H1 (cell line): Measurements from ENCODE around the gene SSPN.

Experiments used
- CREB1 ChIP-seq: IDR thresholded peaks from 2 replicates; pipeline ENCODE4 v1.6.1; 2012; ENCODE audit warnings: inconsistent platforms
- CTCF ChIP-seq, 3 experiments: IDR thresholded peaks; 1 replicate in 2 of 3; 2 replicates in 1 of 3; pipeline versions ENCODE4 v1.5.1 to v1.6.1; 2011; ENCODE audit warnings: low read length in 3 of 3, mild to moderate bottlenecking in 3 of 3, inconsistent platforms in 2 of 3, low read depth in 1 of 3, moderate library complexity in 1 of 3; ENCODE audit not compliant: insufficient read depth in 1 of 3; ENCODE audit errors: control extremely low read depth in 1 of 3
- POLR2AphosphoS5 ChIP-seq: IDR thresholded peaks from 2 replicates; pipeline ENCODE4 v1.6.1; 2011; ENCODE audit warnings: low read depth, low read length
- SIN3A ChIP-seq, 2 experiments: IDR thresholded peaks in 1 of 2; conservative IDR thresholded peaks in 1 of 2; 2 replicates each; pipeline ENCODE4 v1.6.1; 2011 to 2012; ENCODE audit warnings: low read length in 2 of 2, improper control_type of control experiment in 1 of 2, low read depth in 1 of 2, mild to moderate bottlenecking in 1 of 2
- SP2 ChIP-seq: IDR thresholded peaks from 2 replicates; pipeline ENCODE4 v1.6.1; 2012; ENCODE audit warnings: mild to moderate bottlenecking, low read length, inconsistent platforms
- ZNF274 ChIP-seq: IDR thresholded peaks from 2 replicates; pipeline ENCODE4 v1.7.0; 2012; ENCODE audit warnings: low read length, borderline replicate concordance; ENCODE audit errors: extremely low read depth

GRCh38 chr12:26277506-26278246 is 82.3 kb downstream of the SSPN start:
- no peak for TF ChIP-seq CTCF (IDR thresholded peaks at IDR 0.05; ENCODE audit: control extremely low read depth in 1 of 3, insufficient read depth in 1 of 3, low read depth in 1 of 3, low read length in 3 of 3)
- no peak for TF ChIP-seq SP2
- no peak for TF ChIP-seq SIN3A (conservative IDR thresholded peaks at IDR 0.05 in 1 of 2, IDR thresholded peaks at IDR 0.05 in 1 of 2; ENCODE audit: low read depth in 1 of 2, low read length in 2 of 2)
- TF ChIP-seq CREB1, result no peak
- TF ChIP-seq ZNF274, result no peak
- no peak for TF ChIP-seq POLR2AphosphoS5
